K562 (cell line): ENCODE measurements around the gene ENKUR. TPM values are rescaled to one million over a fixed set of nuclear protein-coding genes. Genes with fewer than 3 reads are reported as not detected.

Experiments
- BHLHE40 ChIP-seq: IDR thresholded peaks from 2 replicates; pipeline ENCODE4 v1.6.1; 2011; ENCODE audit warnings: low read length, improper control_type of control experiment
- MAZ ChIP-seq, 2 experiments: fragments of 450-650 bp in 1 of 2; sonication (generic) in 1 of 2; formaldehyde crosslinking; IDR thresholded peaks in 1 of 2; conservative IDR thresholded peaks in 1 of 2; 2 replicates each; pipeline versions ENCODE4 v1.4.0 to v1.5.0; 2020; ENCODE audit warnings: mild to moderate bottlenecking in 1 of 2, missing genetic modification reagents in 1 of 2
- MGA ChIP-seq: fragments of 450-650 bp; IDR thresholded peaks from 2 replicates; pipeline ENCODE4 v1.6.1; 2016; ENCODE audit warnings: mild to moderate bottlenecking, moderate library complexity
- SMARCA4 ChIP-seq: fragments of 450-650 bp; IDR thresholded peaks from 2 replicates; pipeline ENCODE4 v1.6.1; 2016
- ZNF589 ChIP-seq: fragments of 200-800 bp; sonication (Bioruptor generic); IDR thresholded peaks from 2 replicates; pipeline ENCODE4 v1.6.1; 2016; ENCODE audit warnings: low read depth, missing genetic modification characterization, missing compliant biosample characterization
- polyA plus RNA-seq, 8 experiments: library from polyadenylated mRNA; depleted of rRNA in 4 of 8; stranded (reverse) in 5 of 8; unstranded in 3 of 8; fragments of >200 nt; fragmentation: Nextera tagmentation in 2 of 8; fragmentation: Illumina TruSeq in 1 of 8; extraction: Ambion mirVana in 2 of 8; extraction: Trizol in 1 of 8; gene quantifications; 2 replicates each; pipeline versions ENCODE4 v1.2.1 to v1.2.3, GENCODE V29; 2011 to 2014; ENCODE audit warnings: inconsistent platforms in 1 of 8, missing spikeins in 1 of 8
- total RNA-seq, 7 experiments: library from RNA; depleted of rRNA in 6 of 7; stranded (reverse); fragments of >200 nt in 6 of 7; fragmentation: Illumina TruSeq in 2 of 7; extraction: Trizol in 2 of 7; gene quantifications; 2 replicates each; pipeline versions ENCODE4 v1.2.1 to v1.2.3, GENCODE V29; 2011 to 2021; ENCODE audit warnings: low replicate concordance in 1 of 7

ENKUR gene
- total and polyA plus RNA-seq, 9 of the 15 experiments (the other 6 are each of a cell fraction or from before 2014, with no cell fraction given) = 0.06 to 0.46 (median 0.20) TPM

GRCh38 chr10:24952143-24952706 lies 63.7 kb downstream of the ENKUR start, which contains the start of gene PRTFDC1 (continued):
- TF ChIP-seq MGA (peak; percentile 56; the same call in 1 of the 2 replicates), SMARCA4 (no peak), ZNF589 (CRISPR knock-in tag) (no peak), MAZ (CRISPR knock-in tag; conservative IDR thresholded peaks at IDR 0.05 in 1 of 2, IDR thresholded peaks at IDR 0.05 in 1 of 2) (peak; percentile 3 to 13; a peak in 1 of 4 replicates), BHLHE40 (no peak)
